ENCODE data around the gene DDR2. TPM values are rescaled to one million over a fixed set of nuclear protein-coding genes. Genes with fewer than 3 reads are reported as not detected.

DDR2 gene
- total RNA-seq, 2 experiments from 2014 or later, result 0.22 to 0.42 TPM

DNA sequence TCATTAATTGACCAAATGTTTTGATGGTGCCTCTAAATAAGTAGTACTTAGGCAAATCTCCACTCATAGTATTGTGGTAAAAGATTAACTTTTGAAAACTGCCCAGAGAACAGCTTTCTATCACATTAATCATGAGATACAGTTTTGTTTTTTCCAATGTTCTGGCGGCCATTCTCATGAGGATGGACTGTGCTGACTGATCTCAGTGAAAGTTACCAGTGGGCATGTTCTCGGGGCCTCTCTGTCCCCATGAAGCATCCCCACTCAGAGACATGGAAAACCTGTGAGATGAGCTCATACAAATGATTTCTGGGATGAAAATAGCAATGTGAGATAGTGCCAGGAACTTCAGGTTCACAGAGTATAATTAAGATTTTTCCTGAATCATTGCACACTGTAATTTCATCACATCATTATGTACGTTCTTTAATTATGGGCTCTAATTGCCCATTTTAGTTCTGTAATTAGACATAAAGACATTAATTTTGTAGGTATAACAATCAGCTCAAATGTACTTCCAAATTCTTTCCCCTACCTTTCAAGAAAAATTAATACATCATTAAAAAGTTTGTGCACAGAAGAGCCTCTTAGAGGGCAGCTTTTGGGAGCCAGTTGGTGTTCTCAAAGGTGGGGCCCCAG lies 40.5 kb downstream of the DDR2 start:
- Histone ChIP-seq H3K27ac (ENCODE audit: low read depth in 1 of 2, low read length in 2 of 2) (no peak overlapping the region), H3K27me3 (ENCODE audit: control insufficient read depth in 1 of 2, insufficient read depth in 2 of 2, low read length in 2 of 2) (peaks cover 0 to 3% of the 10 kb centered on the region in 2 experiments), H3K4me1 (ENCODE audit: insufficient read depth, low read length) (no peaks in the 10 kb centered on the region), H3K36me3 (ENCODE audit: insufficient read depth, low read length) (no peaks in the 10 kb centered on the region), H3K9me3 (ENCODE audit: control insufficient read depth in 1 of 2, insufficient read depth in 1 of 2, low read length in 2 of 2) (no peaks in the 10 kb centered on the region), H3K4me3 (ENCODE audit: low read length) (no peak overlapping the region)
- ChIA-PET CTCF (no interaction called here), POLR2A (no interaction called here)
- Mint-ChIP-seq H3K27me3 (no peaks in the 10 kb centered on the region), H3K9me3 (no peaks in the 10 kb centered on the region), H3K4me1 (ENCODE audit: low read depth) (no peaks in the 10 kb centered on the region), H3K27ac (no peak overlapping the region), H3K36me3 (ENCODE audit: low read depth) (no peaks in the 10 kb centered on the region), H3K4me3 (no peak overlapping the region)
- DNase-seq (no peak), ATAC-seq (ENCODE audit: poor library complexity) (no peak)
- TF ChIP-seq, protein P1, sequence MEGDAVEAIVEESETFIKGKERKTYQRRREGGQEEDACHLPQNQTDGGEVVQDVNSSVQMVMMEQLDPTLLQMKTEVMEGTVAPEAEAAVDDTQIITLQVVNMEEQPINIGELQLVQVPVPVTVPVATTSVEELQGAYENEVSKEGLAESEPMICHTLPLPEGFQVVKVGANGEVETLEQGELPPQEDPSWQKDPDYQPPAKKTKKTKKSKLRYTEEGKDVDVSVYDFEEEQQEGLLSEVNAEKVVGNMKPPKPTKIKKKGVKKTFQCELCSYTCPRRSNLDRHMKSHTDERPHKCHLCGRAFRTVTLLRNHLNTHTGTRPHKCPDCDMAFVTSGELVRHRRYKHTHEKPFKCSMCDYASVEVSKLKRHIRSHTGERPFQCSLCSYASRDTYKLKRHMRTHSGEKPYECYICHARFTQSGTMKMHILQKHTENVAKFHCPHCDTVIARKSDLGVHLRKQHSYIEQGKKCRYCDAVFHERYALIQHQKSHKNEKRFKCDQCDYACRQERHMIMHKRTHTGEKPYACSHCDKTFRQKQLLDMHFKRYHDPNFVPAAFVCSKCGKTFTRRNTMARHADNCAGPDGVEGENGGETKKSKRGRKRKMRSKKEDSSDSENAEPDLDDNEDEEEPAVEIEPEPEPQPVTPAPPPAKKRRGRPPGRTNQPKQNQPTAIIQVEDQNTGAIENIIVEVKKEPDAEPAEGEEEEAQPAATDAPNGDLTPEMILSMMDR (IDR thresholded peaks at IDR 0.05), result no peak
- intact Hi-C loops (cut with DNase I, micrococcal nuclease), result no loop called here

DNA sequence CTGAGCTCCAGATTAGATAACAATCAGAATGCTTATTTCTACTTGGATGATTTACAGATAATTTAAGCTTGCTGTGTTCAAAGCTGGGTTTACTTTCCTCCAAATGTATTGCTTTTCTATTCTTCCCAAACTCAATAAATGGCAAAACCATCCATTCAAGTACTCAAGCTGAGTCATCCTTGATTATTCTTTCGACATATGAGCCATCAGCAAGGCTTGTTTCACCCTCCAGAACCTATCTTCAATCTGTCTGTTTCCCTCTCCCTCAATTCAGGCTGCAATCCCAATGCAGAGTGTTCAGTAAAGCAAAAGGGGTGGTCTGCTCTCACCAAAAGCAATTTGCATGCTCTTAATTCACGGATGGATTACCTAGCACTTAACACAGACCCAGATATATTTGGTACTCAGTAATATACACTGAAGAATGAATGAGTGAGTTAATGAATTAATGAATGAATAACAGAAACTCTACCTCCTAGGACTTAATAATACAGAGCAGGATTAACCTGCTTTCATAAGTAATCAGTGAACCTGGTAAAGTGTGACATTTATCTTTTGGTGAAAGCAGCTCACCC lies 41.9 kb downstream of the DDR2 start:
- Mint-ChIP-seq H3K36me3 (ENCODE audit: low read depth) (no peaks in the 10 kb centered on the region), H3K27me3 (no peaks in the 10 kb centered on the region), H3K4me3 (no peak overlapping the region), H3K4me1 (ENCODE audit: low read depth) (no peaks in the 10 kb centered on the region), H3K9me3 (no peaks in the 10 kb centered on the region), H3K27ac (no peak overlapping the region)
- H3K4me1 ChIP-seq (ENCODE audit: insufficient read depth, low read length), result no peaks in the 10 kb centered on the region
- POLR2A ChIA-PET, result no interaction called here
- H3K4me3 ChIP-seq (ENCODE audit: low read length), result no peak overlapping the region
- no peak for DNase-seq
- no peak overlapping the region for H3K27ac ChIP-seq (ENCODE audit: low read depth in 1 of 2, low read length in 2 of 2)
- no peak for ATAC-seq (ENCODE audit: poor library complexity)
- intact Hi-C loops (cut with DNase I, micrococcal nuclease), result no loop called here
- H3K9me3 ChIP-seq (ENCODE audit: control insufficient read depth in 1 of 2, insufficient read depth in 1 of 2, low read length in 2 of 2), result no peaks in the 10 kb centered on the region
- no peaks in the 10 kb centered on the region for H3K27me3 ChIP-seq (ENCODE audit: control insufficient read depth in 1 of 2, insufficient read depth in 2 of 2, low read length in 2 of 2)
- TF ChIP-seq, protein P1 (IDR thresholded peaks at IDR 0.05), result no peak
- H3K36me3 ChIP-seq (ENCODE audit: insufficient read depth, low read length), result no peaks in the 10 kb centered on the region
- CTCF ChIA-PET, result no interaction called here

DNA sequence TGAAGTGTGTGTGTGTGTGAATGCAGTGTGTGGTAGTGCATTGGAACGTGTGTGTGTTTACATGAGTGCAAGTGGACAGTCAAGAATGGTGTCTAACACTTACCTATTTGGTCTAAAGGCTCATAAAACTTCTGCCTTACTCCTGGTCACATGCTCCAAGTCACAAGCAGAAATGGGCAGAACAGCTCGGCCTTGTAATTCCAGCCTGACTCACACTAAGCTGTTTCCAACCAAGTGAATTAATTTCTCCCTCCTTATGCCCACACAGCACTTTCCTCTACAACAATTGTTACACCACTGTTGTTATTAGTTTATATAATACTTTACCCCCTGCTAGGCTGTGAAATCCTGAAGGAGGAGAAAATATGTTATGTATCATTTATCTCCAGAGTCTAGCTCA lies 43.8 kb downstream of the DDR2 start:
- no peak overlapping the region for H3K27ac Mint-ChIP-seq
- DNase-seq (no peak), ATAC-seq (ENCODE audit: poor library complexity) (no peak)
- Histone ChIP-seq H3K36me3 (ENCODE audit: insufficient read depth, low read length) (no peaks in the 10 kb centered on the region), H3K27me3 (ENCODE audit: control insufficient read depth in 1 of 2, insufficient read depth in 2 of 2, low read length in 2 of 2) (no peaks in the 10 kb centered on the region), H3K27ac (ENCODE audit: low read depth in 1 of 2, low read length in 2 of 2) (no peak overlapping the region), H3K9me3 (ENCODE audit: control insufficient read depth in 1 of 2, insufficient read depth in 1 of 2, low read length in 2 of 2) (no peaks in the 10 kb centered on the region), H3K4me1 (ENCODE audit: insufficient read depth, low read length) (no peaks in the 10 kb centered on the region), H3K4me3 (ENCODE audit: low read length) (no peak overlapping the region)
- ChIA-PET CTCF (interaction anchor here (0.6 kb wide), 1 partner anchor 64 kb away, joined by 3 read pairs; no protein-coding TSS in a partner anchor), POLR2A (no interaction called here)
- TF ChIP-seq, protein P1 (IDR thresholded peaks at IDR 0.05), result no peak
- H3K9me3 Mint-ChIP-seq, result no peaks in the 10 kb centered on the region
- no peaks in the 10 kb centered on the region for H3K4me1 Mint-ChIP-seq (ENCODE audit: low read depth)
- no peaks in the 10 kb centered on the region for H3K36me3 Mint-ChIP-seq (ENCODE audit: low read depth)
- H3K27me3 Mint-ChIP-seq, result no peaks in the 10 kb centered on the region
- no peak overlapping the region for H3K4me3 Mint-ChIP-seq
- intact Hi-C loops (cut with DNase I, micrococcal nuclease), result no loop called here

Data from CD4-positive, alpha-beta T cell (primary cell).